Endothelial cell of umbilical vein (primary cell): ENCODE results near the gene ZIC4. TPM values are rescaled to one million over a fixed set of nuclear protein-coding genes. Genes with fewer than 3 reads are reported as not detected.

ENCODE experiments used
- BruUV-seq: library from RNA; stranded (reverse); fragments of 400-500 nt; replicated peaks from 2 replicates; lab custom pipeline; 2021; lab: Mats Ljungman, UMichigan
- CTCF ChIA-PET: fragments of 300-600, 350-600 bp; sonication (Branson Sonifier 250); formaldehyde crosslinking; loops from one replicate; lab custom pipeline; 2021; ENCODE audit warnings: antibody characterized with exemption, inconsistent platforms; lab: Charles Lee
- POLR2A ChIA-PET: fragments of 300-600, 350-600 bp; sonication (Branson Sonifier 250); formaldehyde crosslinking; loops from one replicate; lab custom pipeline; 2021; ENCODE audit warnings: antibody characterized with exemption, inconsistent platforms; lab: Charles Lee
- DNase-seq: peaks from one replicate; pipeline ENCODE4 v3.0.0-alpha.2; 2011; ENCODE audit warnings: low read depth, low spot score
- FAIRE-seq: peaks from 2 replicates; lab custom pipeline; 2011; peaks lifted over from hg19 to GRCh38; lab: Jason Lieb, UNC
- H2AFZ ChIP-seq: 2 replicates; pipeline ENCODE4 v1.6.0; 2012; ENCODE audit warnings: low read depth, low read length, control low read depth, inconsistent platforms
- H3K27ac ChIP-seq: 2 replicates; pipeline ENCODE4 v1.5.1; 2011; ENCODE audit warnings: low read depth, mild to moderate bottlenecking, control low read depth, low read length, moderate library complexity; ENCODE audit not compliant: insufficient read depth
- H3K27me3 ChIP-seq, 2 experiments: 2 replicates each; pipeline versions ENCODE4 v1.6.0 to v1.6.1; 2011; ENCODE audit warnings: low read length in 2 of 2, mixed read lengths in 1 of 2; ENCODE audit not compliant: control insufficient read depth in 2 of 2, insufficient read depth in 2 of 2
- H3K36me3 ChIP-seq, 2 experiments: 2 replicates in 1 of 2; 3 replicates in 1 of 2; pipeline ENCODE4 v1.5.1; 2011; ENCODE audit warnings: low read length in 2 of 2, mild to moderate bottlenecking in 1 of 2, moderate library complexity in 1 of 2; ENCODE audit not compliant: control insufficient read depth in 2 of 2, insufficient read depth in 2 of 2; ENCODE audit errors: extremely low read depth in 1 of 2
- H3K4me1 ChIP-seq: 3 replicates; pipeline ENCODE4 v1.5.1; 2011; ENCODE audit warnings: mild to moderate bottlenecking, low read length; ENCODE audit not compliant: control insufficient read depth, insufficient read depth; ENCODE audit errors: extremely low read depth
- H3K4me2 ChIP-seq: 2 replicates; pipeline ENCODE4 v1.6.1; 2011; ENCODE audit warnings: low read length, control low read depth, mixed read lengths; ENCODE audit not compliant: insufficient read depth
- H3K4me3 ChIP-seq, 3 experiments: fragments of 200-600 bp in 1 of 3; sonication (generic), shearing (Covaris generic) in 1 of 3; replicated peaks in 1 of 3; 2 replicates each; pipeline ENCODE4 v1.5.1; 2011 to 2016; ENCODE audit warnings: control low read depth in 3 of 3, low read length in 3 of 3, mild to moderate bottlenecking in 2 of 3, inconsistent platforms in 1 of 3, low read depth in 1 of 3, moderate library complexity in 1 of 3; ENCODE audit not compliant: insufficient read depth in 1 of 3
- H3K79me2 ChIP-seq: 2 replicates; pipeline ENCODE4 v1.6.0; 2012; ENCODE audit warnings: low read length, inconsistent platforms; ENCODE audit not compliant: control insufficient read depth, insufficient read depth
- H3K9ac ChIP-seq: replicated peaks from 2 replicates; pipeline ENCODE3; 2011; ENCODE audit warnings: low read length, control low read depth; ENCODE audit not compliant: insufficient read depth; ENCODE audit errors: extremely low read depth
- H3K9me1 ChIP-seq: replicated peaks from 3 replicates; pipeline ENCODE4 v1.6.0; 2011; ENCODE audit warnings: mild to moderate bottlenecking, low read length; ENCODE audit not compliant: control insufficient read depth, insufficient read depth; ENCODE audit errors: extremely low read depth
- H3K9me3 ChIP-seq: replicated peaks from 2 replicates; pipeline ENCODE4 v1.5.1; 2012; ENCODE audit warnings: low read length, inconsistent platforms; ENCODE audit not compliant: control insufficient read depth, insufficient read depth
- H4K20me1 ChIP-seq: replicated peaks from 2 replicates; pipeline ENCODE3; 2011; ENCODE audit warnings: mild to moderate bottlenecking, low read length; ENCODE audit not compliant: control insufficient read depth, insufficient read depth; ENCODE audit errors: extremely low read depth
- CTCF ChIP-seq, 2 donors: IDR thresholded peaks; 1 replicate in 1 of 2; 2 replicates in 1 of 2; pipeline ENCODE4 v1.5.1; 2011; ENCODE audit warnings: low read length in 2 of 2, mild to moderate bottlenecking in 2 of 2, moderate library complexity in 2 of 2, control low read depth in 1 of 2, inconsistent platforms in 1 of 2, low read depth in 1 of 2; ENCODE audit not compliant: insufficient read depth in 1 of 2; ENCODE audit errors: extremely low read depth in 1 of 2
- EZH2 ChIP-seq: IDR thresholded peaks from 2 replicates; pipeline ENCODE4 v1.6.1; 2012; ENCODE audit warnings: borderline replicate concordance, low read depth, mild to moderate bottlenecking, moderate library complexity, low read length, inconsistent platforms; ENCODE audit not compliant: severe bottlenecking
- FOS ChIP-seq: IDR thresholded peaks from 2 replicates; pipeline ENCODE4 v1.6.1; 2011; ENCODE audit warnings: mild to moderate bottlenecking, low read length, moderate library complexity, borderline replicate concordance; ENCODE audit not compliant: insufficient read depth
- GATA2 ChIP-seq: IDR thresholded peaks from 2 replicates; pipeline ENCODE4 v1.7.0; 2011; ENCODE audit warnings: low read depth, mild to moderate bottlenecking, moderate library complexity, mixed read lengths, low read length; ENCODE audit not compliant: insufficient read length, insufficient read depth
- JUN ChIP-seq: IDR thresholded peaks from 2 replicates; pipeline ENCODE4 v1.6.1; 2011; ENCODE audit warnings: borderline replicate concordance, low read depth; ENCODE audit not compliant: insufficient read length, insufficient read depth
- MAX ChIP-seq: IDR thresholded peaks from 2 replicates; pipeline ENCODE4 v1.6.1; 2011; ENCODE audit not compliant: insufficient read depth, insufficient read length
- MYC ChIP-seq: IDR thresholded peaks from one replicate; pipeline ENCODE4 v1.6.1; 2011; ENCODE audit warnings: mild to moderate bottlenecking, low read depth, low read length
- POLR2A ChIP-seq: IDR thresholded peaks from 2 replicates; pipeline ENCODE4 v1.6.1; 2012; ENCODE audit warnings: low read depth, mild to moderate bottlenecking, control low read depth, low read length
- POLR2AphosphoS5 ChIP-seq: IDR thresholded peaks from 2 replicates; pipeline ENCODE4 v1.6.1; 2012; ENCODE audit warnings: low read depth, mild to moderate bottlenecking, control low read depth, low read length, moderate library complexity; ENCODE audit not compliant: insufficient read depth
- dilution Hi-C: fragments of 300-500 bp; cut with MboI; formaldehyde crosslinking; loops from one replicate; pipeline ENCODE4 v1.15.0; 2019; ENCODE audit warnings: low sequenced_read_pairs; ENCODE audit not compliant: extremely low pct_ligation_motif_present
- intact Hi-C: fragments of 100-400 bp; cut with micrococcal nuclease; formaldehyde crosslinking; loops from one replicate; pipeline ENCODE4 v1.10.0; 2022
- polyA plus RNA-seq, 4 experiments: library from polyadenylated mRNA; depleted of rRNA in 3 of 4; stranded (reverse) in 3 of 4; unstranded in 1 of 4; fragments of >200 nt; gene quantifications; 2 replicates each; pipeline versions ENCODE4 v1.2.1 to v1.2.3, GENCODE V29; 2011 to 2012; ENCODE audit warnings: missing spikeins in 1 of 4
- total RNA-seq: library from RNA; stranded (reverse); gene quantifications from 2 replicates; pipeline ENCODE4 v1.2.3, GENCODE V29; 2021

Gene ZIC4
- total and polyA plus RNA-seq, 2 donors (not counting 3 experiments of a cell fraction or from before 2014, with no cell fraction given), result not detected

DNA sequence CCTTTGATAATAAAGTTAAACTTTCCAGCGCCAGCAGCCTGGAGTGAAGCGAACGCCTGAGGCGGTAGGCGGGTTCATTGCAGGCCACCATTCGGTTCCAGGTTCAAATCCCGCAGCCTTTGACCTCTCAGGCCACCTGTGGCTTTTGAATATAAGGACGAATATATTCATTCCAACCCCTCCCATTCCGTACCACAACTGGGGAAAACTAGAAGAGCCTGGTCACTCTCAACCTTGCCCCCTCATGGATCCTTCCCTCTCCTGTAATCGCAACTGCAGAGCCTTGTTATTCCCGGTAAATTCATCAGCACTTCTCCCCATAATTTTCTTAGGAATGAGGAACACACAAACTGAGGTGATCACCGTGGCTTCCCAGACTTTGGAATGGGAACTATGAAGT is 35.2 kb downstream of the ZIC4 start:
- Histone ChIP-seq H2AFZ (no peak overlapping the region), H3K79me2 (no peaks in the 10 kb centered on the region), H4K20me1 (no peaks in the 10 kb centered on the region), H3K4me2 (no peak overlapping the region), H3K4me1 (no peaks in the 10 kb centered on the region), H3K36me3 (no peaks in the 10 kb centered on the region), H3K27ac (no peak overlapping the region), H3K9me3 (no peaks in the 10 kb centered on the region), H3K4me3 (no peak overlapping the region), H3K27me3 (peaks cover 86 to 97% of the 10 kb centered on the region in 2 experiments), H3K9ac (no peak overlapping the region), H3K9me1 (no peaks in the 10 kb centered on the region)
- no peak for TF ChIP-seq CTCF (IDR thresholded peaks at IDR 0.05; ENCODE audit: extremely low read depth in 1 of 2, insufficient read depth in 1 of 2, low read depth in 1 of 2, low read length in 2 of 2)
- TF ChIP-seq MAX, result no peak
- peak; percentile 42 for TF ChIP-seq EZH2
- intact Hi-C loops, result no loop called here
- POLR2A ChIA-PET, result no interaction called here
- no peak for DNase-seq
- no peak for FAIRE-seq
- dilution Hi-C loops, result no loop called here
- BruUV-seq, result no TSS peak
- CTCF ChIA-PET, result interaction anchor here (0.6 to 1.5 kb wide), 5 partner anchors 15 to 861 kb away, joined by 3 to 6 read pairs (median 3); no protein-coding TSS in a partner anchor

GRCh38 chr3:147370349-147370748 is 36.0 kb downstream of the ZIC4 start:
- Histone ChIP-seq H3K9me3 (no peaks in the 10 kb centered on the region), H2AFZ (no peak overlapping the region), H3K27me3 (peaks cover 89 to 97% of the 10 kb centered on the region in 2 experiments), H3K4me1 (no peaks in the 10 kb centered on the region), H3K4me2 (no peak overlapping the region), H3K79me2 (no peaks in the 10 kb centered on the region), H4K20me1 (no peaks in the 10 kb centered on the region), H3K4me3 (no peak overlapping the region), H3K9ac (no peak overlapping the region), H3K36me3 (no peaks in the 10 kb centered on the region), H3K9me1 (no peaks in the 10 kb centered on the region), H3K27ac (no peak overlapping the region)
- no peak for FAIRE-seq
- no peak for TF ChIP-seq FOS
- TF ChIP-seq MAX, result no peak
- no peak for TF ChIP-seq GATA2
- TF ChIP-seq EZH2, result no peak
- TF ChIP-seq MYC, result no peak
- TF ChIP-seq POLR2A, result no peak
- no peak for TF ChIP-seq JUN
- TF ChIP-seq POLR2AphosphoS5, result no peak
- TF ChIP-seq CTCF (IDR thresholded peaks at IDR 0.05; ENCODE audit: extremely low read depth in 1 of 2, insufficient read depth in 1 of 2, low read depth in 1 of 2, low read length in 2 of 2), result no peak
- dilution Hi-C loops (no loop called here), intact Hi-C loops (no loop called here)
- POLR2A ChIA-PET, result no interaction called here
- DNase-seq, result no peak
- BruUV-seq, result no TSS peak
- CTCF ChIA-PET, result interaction anchor here (0.6 to 2.8 kb wide), 7 partner anchors 9 to 862 kb away, joined by 3 to 11 read pairs (median 3); no protein-coding TSS in a partner anchor
